Measurements from ENCODE around the gene CXXC1. TPM values are rescaled to one million over a fixed set of nuclear protein-coding genes. Genes with fewer than 3 reads are reported as not detected.
"Not testable (repeated sequence)": the region's sequence is repeated elsewhere in the genome, so short reads cannot be mapped to it uniquely, and the experiment has no call there.

The CXXC1 gene
- total RNA-seq, 1 donor, result 46.9 TPM

DNA sequence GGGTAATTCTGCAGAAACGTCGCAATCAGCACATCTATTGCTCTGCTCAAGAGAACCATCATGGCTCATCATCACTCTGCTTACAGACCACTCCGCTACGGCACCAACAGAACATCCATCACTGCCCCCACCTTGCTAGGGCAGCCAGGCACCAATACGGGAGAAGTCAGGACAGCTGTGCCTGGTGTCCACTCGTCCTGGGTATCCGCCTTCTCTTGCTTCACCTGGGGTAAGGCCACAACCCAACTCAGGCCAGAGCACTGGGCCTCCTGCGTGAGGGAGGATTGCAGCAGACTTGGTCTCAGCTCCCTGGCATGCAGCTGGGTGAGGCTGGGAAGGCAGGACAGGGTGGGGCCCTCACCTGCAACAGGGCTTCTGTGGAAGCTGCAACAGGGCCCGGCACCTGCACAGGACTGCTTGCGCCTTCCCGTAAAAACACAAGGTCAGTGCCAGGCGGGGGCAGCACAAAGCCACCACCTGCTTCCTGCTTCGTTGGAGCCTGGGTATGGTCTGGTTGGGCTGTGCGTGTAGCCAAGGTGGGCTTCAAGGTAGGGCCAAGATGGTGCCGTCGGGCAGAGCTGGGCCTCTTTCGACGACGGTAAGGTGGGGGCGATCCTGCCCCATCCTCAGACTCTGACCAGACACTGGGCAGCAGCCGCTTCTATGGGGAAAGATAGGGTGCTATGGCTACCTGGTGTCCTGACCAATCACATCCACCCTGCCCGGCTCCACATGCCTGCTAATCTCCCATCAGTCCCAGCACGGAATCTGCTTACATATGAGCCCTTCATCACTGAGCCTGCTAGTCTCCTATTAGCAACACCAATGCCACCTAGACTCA is 14.1 kb downstream of the CXXC1 start:
- Histone ChIP-seq H3K9me3 (ENCODE audit: low read depth, low read length) (no peaks in the 10 kb centered on the region), H3K4me1 (ENCODE audit: insufficient read depth, low read length) (peaks cover 2% of the 10 kb centered on the region), H3K4me3 (ENCODE audit: low read length) (no peak overlapping the region), H3K27me3 (ENCODE audit: insufficient read depth, low read length) (no peaks in the 10 kb centered on the region)

DNA sequence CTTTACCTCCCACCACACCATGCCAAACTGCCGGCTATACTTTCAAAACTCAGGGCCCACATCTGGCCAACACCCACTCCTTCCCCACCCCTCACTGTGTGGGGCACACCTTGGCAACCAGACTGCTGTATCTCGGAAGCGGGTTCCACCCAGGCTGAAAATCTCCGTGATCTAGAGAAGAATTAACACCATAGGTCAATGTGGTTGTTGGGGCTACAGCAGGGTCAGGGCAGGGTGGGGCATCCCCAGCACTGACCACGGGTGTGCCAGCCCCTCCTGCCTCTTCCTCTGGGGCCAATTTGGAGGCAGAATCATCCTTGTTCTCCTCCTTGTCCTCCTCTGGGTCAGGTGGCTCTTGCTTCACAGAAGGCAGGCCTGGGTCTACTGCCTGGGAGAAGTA is 14.9 kb downstream of the CXXC1 start:
- no peaks in the 10 kb centered on the region for H3K27me3 ChIP-seq (ENCODE audit: insufficient read depth, low read length)
- H3K4me3 ChIP-seq (ENCODE audit: low read length), result no peak overlapping the region
- peaks cover 9% of the 10 kb centered on the region for H3K4me1 ChIP-seq (ENCODE audit: insufficient read depth, low read length)
- H3K9me3 ChIP-seq (ENCODE audit: low read depth, low read length), result no peaks in the 10 kb centered on the region

DNA sequence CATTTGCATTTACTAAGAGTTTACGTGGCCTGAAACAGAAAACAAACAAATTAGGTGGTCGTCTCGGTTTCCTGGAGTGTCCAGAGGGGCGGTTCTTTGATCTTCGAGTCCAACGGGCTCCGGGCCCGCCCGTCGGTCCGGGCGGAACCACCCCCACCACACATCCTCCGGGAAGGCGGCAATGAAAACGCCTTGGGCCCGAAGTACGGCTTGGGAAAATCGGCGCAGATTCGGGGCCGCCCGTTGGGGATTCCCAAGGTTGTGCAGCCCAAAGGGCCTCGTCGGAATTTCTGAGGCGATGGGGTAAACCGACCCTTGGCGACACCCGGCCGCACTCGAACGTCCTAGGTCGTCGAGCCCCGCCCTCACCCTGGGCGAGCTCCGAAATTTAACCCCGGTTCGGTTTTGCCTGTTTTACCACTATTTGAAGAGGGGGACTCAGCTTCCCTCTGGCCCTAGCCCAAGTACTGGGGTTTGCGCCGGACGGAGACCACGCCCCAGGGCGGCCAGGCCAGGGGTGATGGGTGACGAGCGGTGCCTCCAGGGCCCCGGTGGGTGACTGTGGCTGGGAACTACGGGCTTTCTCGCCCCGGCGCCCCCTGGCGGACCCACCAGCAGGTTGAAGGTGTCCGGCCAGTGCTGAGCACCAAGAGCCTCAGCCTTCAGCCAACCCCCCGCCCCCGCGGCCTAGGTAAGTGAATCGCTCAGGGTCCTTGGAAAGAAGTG is 19.3 kb downstream of the CXXC1 start:
- Histone ChIP-seq H3K4me3 (ENCODE audit: low read length) (peak overlapping the region; percentile 50), H3K4me1 (ENCODE audit: insufficient read depth, low read length) (peaks cover 28% of the 10 kb centered on the region), H3K27me3 (ENCODE audit: insufficient read depth, low read length) (no peaks in the 10 kb centered on the region), H3K9me3 (ENCODE audit: low read depth, low read length) (no peaks in the 10 kb centered on the region)

GRCh38 chr18:50266248-50266704 is 21.2 kb downstream of the CXXC1 start, which contains the start of gene CFAP53:
Gene CFAP53, minus strand, starts transcription at chr18:50266495. Its CDS starts 91 bp downstream, at chr18:50266404.
- peak within 1 kb of the TSS; percentile 56 for H3K4me3 ChIP-seq (ENCODE audit: low read length)
- H3K4me1 ChIP-seq (ENCODE audit: insufficient read depth, low read length), result peaks cover 28% of the 10 kb centered on the region
- no peaks in the 10 kb centered on the region for H3K27me3 ChIP-seq (ENCODE audit: insufficient read depth, low read length)

GRCh38 chr18:50262977-50263376 is 24.5 kb downstream of the CXXC1 start:
- H3K27me3 ChIP-seq (ENCODE audit: insufficient read depth, low read length), result no peaks in the 10 kb centered on the region
- peaks cover 21% of the 10 kb centered on the region for H3K4me1 ChIP-seq (ENCODE audit: insufficient read depth, low read length)
- no peak overlapping the region for H3K4me3 ChIP-seq (ENCODE audit: low read length)
- no peaks in the 10 kb centered on the region for H3K9me3 ChIP-seq (ENCODE audit: low read depth, low read length)

More at GRCh38 chr18:50266248-50266704, 21.2 kb downstream of the CXXC1 start, which contains the start of gene CFAP53:
- H3K9me3 ChIP-seq (ENCODE audit: low read depth, low read length), result no peaks in the 10 kb centered on the region

GRCh38 chr18:50250935-50251334 is 36.6 kb downstream of the CXXC1 start:
- H3K4me3 ChIP-seq (ENCODE audit: low read length), result no peak overlapping the region
- no peaks in the 10 kb centered on the region for H3K9me3 ChIP-seq (ENCODE audit: low read depth, low read length)
- H3K27me3 ChIP-seq (ENCODE audit: insufficient read depth, low read length), result peaks cover 2% of the 10 kb centered on the region
- no peaks in the 10 kb centered on the region for H3K4me1 ChIP-seq (ENCODE audit: insufficient read depth, low read length)

DNA sequence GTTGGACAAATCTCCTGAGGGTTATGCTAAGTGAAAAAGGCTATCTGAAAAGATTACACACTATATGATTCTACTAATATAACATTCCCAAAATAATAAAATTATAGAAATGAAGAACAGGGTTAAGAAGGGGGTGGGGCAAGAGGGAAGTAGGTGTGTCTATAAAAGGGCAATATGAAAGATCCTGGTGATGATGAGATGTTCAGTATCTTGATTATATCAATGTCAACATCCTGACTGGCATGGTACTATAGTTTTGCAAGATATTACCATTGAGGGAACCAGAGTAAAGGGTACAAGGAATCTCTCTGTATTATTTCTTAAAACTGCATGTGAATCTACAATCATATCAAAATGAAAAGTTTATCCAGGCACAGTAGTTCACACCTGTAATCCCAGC is 37.9 kb downstream of the CXXC1 start:
- Histone ChIP-seq H3K27me3 (ENCODE audit: insufficient read depth, low read length) (peaks cover 2% of the 10 kb centered on the region), H3K4me1 (ENCODE audit: insufficient read depth, low read length) (no peaks in the 10 kb centered on the region), H3K4me3 (ENCODE audit: low read length) (no peak overlapping the region), H3K9me3 (ENCODE audit: low read depth, low read length) (no peaks in the 10 kb centered on the region)

GRCh38 chr18:50247561-50247960 is 39.9 kb downstream of the CXXC1 start:
- Histone ChIP-seq H3K27me3 (ENCODE audit: insufficient read depth, low read length) (peaks cover 2% of the 10 kb centered on the region), H3K9me3 (ENCODE audit: low read depth, low read length) (no peaks in the 10 kb centered on the region), H3K4me3 (ENCODE audit: low read length) (no peak overlapping the region), H3K4me1 (ENCODE audit: insufficient read depth, low read length) (no peaks in the 10 kb centered on the region)

- not testable (repeated sequence) for H3K4me3 ChIP-seq (ENCODE audit: low read length); H3K4me1 ChIP-seq (ENCODE audit: insufficient read depth, low read length); H3K9me3 ChIP-seq (ENCODE audit: low read depth, low read length); H3K27me3 ChIP-seq (ENCODE audit: insufficient read depth, low read length)
Measured at GRCh38 chr18:50241768-50242167, 45.7 kb downstream of the CXXC1 start.

- H3K4me1 ChIP-seq (ENCODE audit: insufficient read depth, low read length), result no peaks in the 10 kb centered on the region
- peaks cover 4% of the 10 kb centered on the region for H3K9me3 ChIP-seq (ENCODE audit: low read depth, low read length)
- H3K4me3 ChIP-seq (ENCODE audit: low read length), result no peak overlapping the region
- H3K27me3 ChIP-seq (ENCODE audit: insufficient read depth, low read length), result peaks cover 3% of the 10 kb centered on the region
Measured at GRCh38 chr18:50240080-50240563, 47.4 kb downstream of the CXXC1 start.

DNA sequence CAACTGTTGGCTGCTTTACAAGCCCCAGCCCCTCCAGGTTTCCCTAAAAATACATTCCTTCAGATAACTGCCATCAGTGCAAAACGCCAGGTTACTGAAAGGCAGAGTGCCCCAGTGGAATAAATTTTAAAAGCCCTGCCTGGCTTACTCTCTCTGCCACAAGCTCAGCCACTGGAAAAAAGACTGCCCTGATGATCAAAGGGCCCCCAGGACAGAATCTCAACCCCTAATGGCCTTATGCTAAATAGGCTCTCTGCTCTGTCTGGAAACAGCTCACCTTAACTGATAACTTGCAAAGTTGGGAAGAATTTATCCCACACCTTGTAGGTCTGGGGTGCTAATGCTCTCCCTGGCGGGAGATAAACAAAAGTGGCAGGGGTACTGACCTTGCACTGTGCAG is 55.1 kb downstream of the CXXC1 start:
- Histone ChIP-seq H3K4me3 (ENCODE audit: low read length) (no peak overlapping the region), H3K27me3 (ENCODE audit: insufficient read depth, low read length) (peaks cover 7% of the 10 kb centered on the region), H3K9me3 (ENCODE audit: low read depth, low read length) (no peaks in the 10 kb centered on the region), H3K4me1 (ENCODE audit: insufficient read depth, low read length) (no peaks in the 10 kb centered on the region)

Other genes with a start within 250 kb of the CXXC1 start
- under 0.01 TPM for gene MYO5B, start 92.5 kb downstream of the CXXC1 start, total RNA-seq
- gene CFAP53, start 21.2 kb downstream of the CXXC1 start, total RNA-seq, result not detected
- gene MBD1, start 6.2 kb downstream of the CXXC1 start, total RNA-seq, result 41.6 TPM
- gene SKA1, start 87.4 kb upstream of the CXXC1 start, total RNA-seq, result 0.73 TPM